Vagina (tissue), 2 donors: Measurements from ENCODE around the gene EGFL6. TPM values are rescaled to one million over a fixed set of nuclear protein-coding genes. Genes with fewer than 3 reads are reported as not detected.

Experiments used
- DNase-seq, 2 donors: peaks; one replicate each; pipeline ENCODE4 v3.0.0-alpha.2; 2017; ENCODE audit errors: extremely low spot score in 2 of 2
- H3K27ac ChIP-seq: fragments of 200-600 bp; sonication (generic); one replicate; pipeline ENCODE4 v1.5.1; 2019
- H3K27me3 ChIP-seq: fragments of 200-600 bp; sonication (generic); one replicate; pipeline ENCODE4 v1.5.1; 2019
- H3K36me3 ChIP-seq, 2 donors: fragments of 200-600 bp; sonication (generic); one replicate each; pipeline ENCODE4 v1.5.1; 2017 to 2019
- H3K4me1 ChIP-seq: fragments of 200-600 bp; sonication (generic); one replicate; pipeline ENCODE4 v1.5.1; 2019
- H3K4me3 ChIP-seq, 2 donors: fragments of 200-600 bp; sonication (generic); 1 replicate in 1 of 2; 2 replicates in 1 of 2; pipeline ENCODE4 v1.5.1; 2016 to 2019
- H3K9me3 ChIP-seq: fragments of 200-600 bp; sonication (generic); one replicate; pipeline ENCODE4 v1.5.1; 2019
- POLR2A ChIP-seq, 2 donors: fragments of 450-650 bp; IDR thresholded peaks; one replicate each; pipeline ENCODE4 v1.6.1; 2017; ENCODE audit warnings: antibody characterized with exemption in 2 of 2, mild to moderate bottlenecking in 2 of 2, moderate library complexity in 2 of 2
- POLR2AphosphoS5 ChIP-seq, 2 donors: sonication (generic); formaldehyde crosslinking; IDR thresholded peaks; one replicate each; pipeline ENCODE4 v1.9.0; 2017; ENCODE audit warnings: antibody characterized with exemption in 2 of 2, mild to moderate bottlenecking in 2 of 2, low read depth in 1 of 2; ENCODE audit not compliant: insufficient read depth in 1 of 2
- intact Hi-C: fragments of 100-400 bp; cut with DNase I; formaldehyde crosslinking; loops from one replicate; pipeline ENCODE4 v1.15.1; 2023
- total RNA-seq: library from RNA; depleted of rRNA; stranded (reverse); fragments of >200 nt; gene quantifications from one replicate; pipeline ENCODE4 v1.2.3, GENCODE V29; 2016
- TF ChIP-seq, protein P1 (sequence below), 3 experiments: fragments of 450-650 bp in 2 of 3; fragments of 200-600 bp in 1 of 3; sonication (generic) in 1 of 3; IDR thresholded peaks; one replicate each; pipeline ENCODE4 v1.5.1; 2017 to 2019; ENCODE audit warnings: antibody characterized with exemption in 3 of 3, mild to moderate bottlenecking in 2 of 3, moderate library complexity in 2 of 3

EGFL6 gene
- total RNA-seq, 1 donor from 2014 or later, result 0.98 TPM

DNA sequence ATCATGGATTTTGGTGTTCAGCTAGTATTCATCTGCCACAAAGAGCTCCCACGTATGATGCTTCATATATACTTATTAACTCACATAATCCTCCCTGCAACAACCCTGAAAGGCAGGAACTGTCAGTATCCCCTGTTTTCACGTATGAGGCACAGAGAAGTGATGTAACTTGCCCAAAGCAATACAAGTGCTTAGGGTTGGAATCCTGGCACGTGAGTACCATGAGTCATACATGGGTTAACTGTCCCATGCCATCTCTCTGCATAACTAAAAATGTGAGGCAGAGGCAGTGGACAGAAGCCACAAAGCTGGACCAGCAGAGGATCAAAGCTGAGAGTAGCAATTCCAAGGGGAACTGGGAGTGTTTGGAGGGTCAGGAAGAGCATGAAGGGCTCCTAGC is 35.7 kb upstream of the EGFL6 start:
- Histone ChIP-seq H3K27me3 (no peaks in the 10 kb centered on the region), H3K4me1 (no peaks in the 10 kb centered on the region), H3K27ac (no peak overlapping the region), H3K4me3 (no peak overlapping the region), H3K9me3 (no peaks in the 10 kb centered on the region), H3K36me3 (no peaks in the 10 kb centered on the region)
- intact Hi-C loops, result no loop called here
- DNase-seq, result no peak
- TF ChIP-seq POLR2A (IDR thresholded peaks at IDR 0.05), result no peak
- TF ChIP-seq POLR2AphosphoS5 (IDR thresholded peaks at IDR 0.05; ENCODE audit: insufficient read depth in 1 of 2, low read depth in 1 of 2), result no peak
- TF ChIP-seq, protein P1, sequence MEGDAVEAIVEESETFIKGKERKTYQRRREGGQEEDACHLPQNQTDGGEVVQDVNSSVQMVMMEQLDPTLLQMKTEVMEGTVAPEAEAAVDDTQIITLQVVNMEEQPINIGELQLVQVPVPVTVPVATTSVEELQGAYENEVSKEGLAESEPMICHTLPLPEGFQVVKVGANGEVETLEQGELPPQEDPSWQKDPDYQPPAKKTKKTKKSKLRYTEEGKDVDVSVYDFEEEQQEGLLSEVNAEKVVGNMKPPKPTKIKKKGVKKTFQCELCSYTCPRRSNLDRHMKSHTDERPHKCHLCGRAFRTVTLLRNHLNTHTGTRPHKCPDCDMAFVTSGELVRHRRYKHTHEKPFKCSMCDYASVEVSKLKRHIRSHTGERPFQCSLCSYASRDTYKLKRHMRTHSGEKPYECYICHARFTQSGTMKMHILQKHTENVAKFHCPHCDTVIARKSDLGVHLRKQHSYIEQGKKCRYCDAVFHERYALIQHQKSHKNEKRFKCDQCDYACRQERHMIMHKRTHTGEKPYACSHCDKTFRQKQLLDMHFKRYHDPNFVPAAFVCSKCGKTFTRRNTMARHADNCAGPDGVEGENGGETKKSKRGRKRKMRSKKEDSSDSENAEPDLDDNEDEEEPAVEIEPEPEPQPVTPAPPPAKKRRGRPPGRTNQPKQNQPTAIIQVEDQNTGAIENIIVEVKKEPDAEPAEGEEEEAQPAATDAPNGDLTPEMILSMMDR (IDR thresholded peaks at IDR 0.05), result no peak

DNA sequence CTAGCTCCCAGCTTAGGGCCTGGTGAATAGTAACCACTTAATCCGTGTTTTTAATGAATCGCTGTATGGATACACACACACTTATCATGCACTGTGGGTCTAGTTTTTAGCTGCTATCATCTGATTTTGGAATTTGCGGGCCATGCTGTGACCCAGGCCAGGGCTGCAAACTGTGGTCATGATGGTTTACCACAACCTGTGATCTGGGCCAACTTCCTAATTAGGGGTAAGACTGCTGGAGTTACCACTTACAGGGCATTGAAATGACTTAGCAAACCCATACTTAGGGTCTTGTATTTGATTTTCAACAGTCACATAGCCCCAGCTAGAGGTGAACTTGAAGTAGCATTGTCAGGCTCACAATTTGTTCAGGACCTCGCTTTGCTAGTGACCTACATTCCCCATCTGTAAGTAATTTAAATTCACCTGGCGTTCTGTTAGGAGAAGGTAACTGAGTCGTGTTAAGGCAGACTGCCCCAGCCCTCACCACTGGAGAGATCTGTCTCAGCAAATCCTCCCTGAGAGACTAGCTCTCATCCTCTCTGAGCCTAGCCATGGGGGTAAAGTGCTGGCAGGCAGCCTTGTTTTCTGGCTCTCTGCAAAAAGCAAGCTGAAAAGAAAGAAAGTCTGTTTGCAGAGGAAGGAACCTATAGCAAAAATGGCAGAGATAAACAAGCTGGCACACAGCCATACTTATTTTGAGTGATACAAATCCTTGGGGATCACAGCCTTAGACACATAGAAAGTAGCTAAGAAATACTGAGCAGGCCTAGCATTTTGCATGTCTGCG is 33.8 kb upstream of the EGFL6 start:
- no peaks in the 10 kb centered on the region for H3K36me3 ChIP-seq
- TF ChIP-seq POLR2AphosphoS5 (IDR thresholded peaks at IDR 0.05; ENCODE audit: insufficient read depth in 1 of 2, low read depth in 1 of 2) (no peak), POLR2A (IDR thresholded peaks at IDR 0.05) (no peak)
- TF ChIP-seq, protein P1 (IDR thresholded peaks at IDR 0.05), result no peak
- no peak for DNase-seq
- no peaks in the 10 kb centered on the region for H3K27me3 ChIP-seq
- no peak overlapping the region for H3K27ac ChIP-seq
- intact Hi-C loops, result no loop called here
- H3K4me1 ChIP-seq, result no peaks in the 10 kb centered on the region
- no peaks in the 10 kb centered on the region for H3K9me3 ChIP-seq
- no peak overlapping the region for H3K4me3 ChIP-seq

GRCh38 chrX:13536551-13536950 is 32.9 kb upstream of the EGFL6 start:
- Histone ChIP-seq H3K4me1 (no peaks in the 10 kb centered on the region), H3K27ac (no peak overlapping the region), H3K4me3 (no peak overlapping the region), H3K9me3 (no peaks in the 10 kb centered on the region), H3K27me3 (no peaks in the 10 kb centered on the region), H3K36me3 (no peaks in the 10 kb centered on the region)
- TF ChIP-seq, protein P1 (IDR thresholded peaks at IDR 0.05), result no peak
- TF ChIP-seq POLR2AphosphoS5 (IDR thresholded peaks at IDR 0.05; ENCODE audit: insufficient read depth in 1 of 2, low read depth in 1 of 2) (no peak), POLR2A (IDR thresholded peaks at IDR 0.05) (no peak)
- no peak for DNase-seq
- intact Hi-C loops, result no loop called here

DNA sequence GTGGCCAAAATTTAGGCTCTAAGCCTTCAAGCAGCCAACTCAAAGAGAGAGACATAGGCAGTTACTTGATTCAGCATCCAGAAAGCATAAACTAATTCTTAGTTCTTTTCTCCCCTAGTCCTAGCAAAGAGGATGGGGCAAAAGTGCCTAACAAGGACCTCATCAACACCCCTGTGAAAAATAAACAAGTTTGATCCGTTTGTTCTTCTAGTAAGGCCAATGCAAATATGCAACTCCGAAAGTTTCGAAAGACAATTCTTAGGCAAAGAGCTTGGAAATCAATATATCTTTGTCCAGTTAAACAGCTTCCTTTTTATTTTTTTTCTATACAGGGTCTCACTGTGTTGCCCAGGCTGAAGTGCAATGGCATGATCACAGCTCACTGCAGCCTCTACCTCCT is 31.0 kb upstream of the EGFL6 start:
- H3K4me1 ChIP-seq, result no peaks in the 10 kb centered on the region
- H3K4me3 ChIP-seq, result no peak overlapping the region
- no peak for DNase-seq
- TF ChIP-seq POLR2A (IDR thresholded peaks at IDR 0.05) (no peak), POLR2AphosphoS5 (IDR thresholded peaks at IDR 0.05; ENCODE audit: insufficient read depth in 1 of 2, low read depth in 1 of 2) (no peak)
- TF ChIP-seq, protein P1 (IDR thresholded peaks at IDR 0.05), result no peak
- intact Hi-C loops, result no loop called here
- no peaks in the 10 kb centered on the region for H3K9me3 ChIP-seq
- no peaks in the 10 kb centered on the region for H3K36me3 ChIP-seq
- H3K27ac ChIP-seq, result no peak overlapping the region
- H3K27me3 ChIP-seq, result no peaks in the 10 kb centered on the region

- no peaks in the 10 kb centered on the region for H3K36me3 ChIP-seq
- TF ChIP-seq POLR2AphosphoS5 (IDR thresholded peaks at IDR 0.05; ENCODE audit: insufficient read depth in 1 of 2, low read depth in 1 of 2) (no peak), POLR2A (IDR thresholded peaks at IDR 0.05) (no peak)
- TF ChIP-seq, protein P1 (IDR thresholded peaks at IDR 0.05), result no peak
- H3K27ac ChIP-seq, result no peak overlapping the region
- intact Hi-C loops, result no loop called here
- H3K4me3 ChIP-seq, result no peak overlapping the region
- DNase-seq, result no peak
- H3K4me1 ChIP-seq, result no peaks in the 10 kb centered on the region
- H3K27me3 ChIP-seq, result no peaks in the 10 kb centered on the region
- H3K9me3 ChIP-seq, result no peaks in the 10 kb centered on the region
Observed at GRCh38 chrX:13540602-13541001, 28.8 kb upstream of the EGFL6 start.
